Neural cell (in vitro differentiated cells): Measurements from ENCODE around the gene MTHFD1L. TPM values are rescaled to one million over a fixed set of nuclear protein-coding genes. Genes with fewer than 3 reads are reported as not detected.

Experiments used
- H2AFZ ChIP-seq: fragments of 200-600, 300-800 bp; sonication (generic), shearing (Covaris generic); 2 replicates; pipeline ENCODE4 v1.6.0; 2014; ENCODE audit warnings: low read depth, mild to moderate bottlenecking, antibody characterized with exemption, low read length, moderate library complexity
- H3F3A ChIP-seq: fragments of 200-600 bp; shearing (Covaris generic); 2 replicates; pipeline ENCODE4 v1.6.1; 2016; ENCODE audit warnings: mild to moderate bottlenecking, moderate library complexity, mixed read lengths, antibody characterized with exemption, low read length; ENCODE audit not compliant: insufficient read depth, poor library complexity, severe bottlenecking
- H3K27ac ChIP-seq: fragments of 200-600, 300-800 bp; sonication (generic), shearing (Covaris generic); 2 replicates; pipeline ENCODE4 v1.5.1; 2014; ENCODE audit warnings: mild to moderate bottlenecking, low read length, moderate library complexity
- H3K27me3 ChIP-seq: fragments of 300-800, 200-600 bp; sonication (generic), shearing (Covaris generic); 2 replicates; pipeline ENCODE4 v1.6.0; 2014; ENCODE audit warnings: mild to moderate bottlenecking, low read depth, low read length, moderate library complexity; ENCODE audit not compliant: insufficient read depth
- H3K36me3 ChIP-seq: fragments of 300-800, 200-600 bp; sonication (generic), shearing (Covaris generic); 2 replicates; pipeline ENCODE4 v1.5.1; 2014; ENCODE audit warnings: mild to moderate bottlenecking, antibody characterized with exemption, low read length, moderate library complexity; ENCODE audit not compliant: insufficient read depth
- H3K4me2 ChIP-seq: fragments of 300-800, 200-600 bp; sonication (generic), shearing (Covaris generic); 2 replicates; pipeline ENCODE4 v1.6.0; 2014; ENCODE audit warnings: mild to moderate bottlenecking, low read length
- H3K4me3 ChIP-seq: fragments of 300-800, 200-600 bp; sonication (generic), shearing (Covaris generic); 2 replicates; pipeline ENCODE4 v1.5.1; 2014; ENCODE audit warnings: mild to moderate bottlenecking, low read length, moderate library complexity
- H3K79me2 ChIP-seq: fragments of 200-600 bp; shearing (Covaris generic); replicated peaks from 2 replicates; pipeline ENCODE4 v1.6.0; 2014; ENCODE audit warnings: mild to moderate bottlenecking, low read length, moderate library complexity; ENCODE audit not compliant: insufficient read depth
- H3K9ac ChIP-seq: fragments of 300-800, 200-600 bp; sonication (generic), shearing (Covaris generic); 2 replicates; pipeline ENCODE4 v1.6.1; 2016; ENCODE audit warnings: mild to moderate bottlenecking, low read length, mixed read lengths
- H3K9me2 ChIP-seq: fragments of 200-600 bp; shearing (Covaris generic); 2 replicates; pipeline ENCODE4 v1.6.1; 2016; ENCODE audit warnings: mild to moderate bottlenecking, low read length, mixed read lengths; ENCODE audit not compliant: insufficient read depth
- H3K9me3 ChIP-seq: fragments of 200-600, 300-800 bp; sonication (generic), shearing (Covaris generic); 2 replicates; pipeline ENCODE4 v1.6.1; 2016; ENCODE audit warnings: mild to moderate bottlenecking, mixed run types, low read length, moderate library complexity, mixed read lengths
- H4K20me1 ChIP-seq: fragments of 200-600 bp; shearing (Covaris generic); 2 replicates; pipeline ENCODE4 v1.6.1; 2016; ENCODE audit warnings: mild to moderate bottlenecking, mixed run types; ENCODE audit not compliant: insufficient read depth
- CTCF ChIP-seq: fragments of 450-650 bp; IDR thresholded peaks from 2 replicates; pipeline ENCODE4 v1.5.1; 2014; ENCODE audit warnings: antibody characterized with exemption, mild to moderate bottlenecking, moderate library complexity; ENCODE audit not compliant: poor library complexity, severe bottlenecking
- EP300 ChIP-seq: fragments of 450-650 bp; conservative IDR thresholded peaks from 2 replicates; pipeline ENCODE4 v1.6.1; 2014; ENCODE audit warnings: antibody characterized with exemption, mild to moderate bottlenecking, moderate library complexity; ENCODE audit not compliant: poor library complexity, severe bottlenecking
- EZH2 ChIP-seq: fragments of 200-600, 300-800 bp; shearing (Covaris generic), sonication (generic); IDR thresholded peaks from 2 replicates; pipeline ENCODE4 v1.6.1; 2014; ENCODE audit warnings: antibody characterized with exemption, low read length, borderline replicate concordance, mild to moderate bottlenecking; ENCODE audit not compliant: insufficient read depth, poor library complexity, severe bottlenecking
- MXI1 ChIP-seq: fragments of 450-650 bp; conservative IDR thresholded peaks from 2 replicates; pipeline ENCODE4 v1.6.1; 2014; ENCODE audit warnings: antibody characterized with exemption, mild to moderate bottlenecking; ENCODE audit not compliant: poor library complexity, severe bottlenecking
- POLR2AphosphoS5 ChIP-seq: IDR thresholded peaks from 2 replicates; pipeline ENCODE4 v1.6.1; 2012
- RAD21 ChIP-seq: fragments of 450-650 bp; conservative IDR thresholded peaks from 2 replicates; pipeline ENCODE4 v1.6.1; 2014; ENCODE audit warnings: antibody characterized with exemption, mild to moderate bottlenecking, moderate library complexity
- SMC3 ChIP-seq: fragments of 450-650 bp; conservative IDR thresholded peaks from 2 replicates; pipeline ENCODE4 v1.6.1; 2014; ENCODE audit warnings: antibody characterized with exemption, mild to moderate bottlenecking, moderate library complexity; ENCODE audit not compliant: poor library complexity
- TAF1 ChIP-seq: IDR thresholded peaks from 2 replicates; pipeline ENCODE4 v1.6.1; 2012; ENCODE audit warnings: low read depth
- polyA plus RNA-seq: library from polyadenylated mRNA; depleted of rRNA; stranded (reverse); fragments of >200 nt; gene quantifications from 2 replicates; pipeline ENCODE4 v1.2.3, GENCODE V29; 2014
- TF ChIP-seq, protein P1 (sequence below): IDR thresholded peaks from 2 replicates; pipeline ENCODE4 v1.6.1; 2012; ENCODE audit warnings: borderline replicate concordance

MTHFD1L gene
- polyA plus RNA-seq, 1 donor from 2014 or later: 6.3 TPM

- H3K4me2 ChIP-seq: no peak overlapping the region
- TF ChIP-seq SMC3 (no peak), RAD21 (no peak), EZH2 (no peak), EP300 (no peak)
- H4K20me1 ChIP-seq: no peaks in the 10 kb centered on the region
- no peaks in the 10 kb centered on the region for H3K79me2 ChIP-seq
- H3K4me3 ChIP-seq: no peak overlapping the region
- H3K27ac ChIP-seq: no peak overlapping the region
- no peaks in the 10 kb centered on the region for H3K9me3 ChIP-seq
- H3K9me2 ChIP-seq: no peaks in the 10 kb centered on the region
- H3K9ac ChIP-seq: no peak overlapping the region
- no peaks in the 10 kb centered on the region for H3K36me3 ChIP-seq
- H3F3A ChIP-seq: no peaks in the 10 kb centered on the region
- no peaks in the 10 kb centered on the region for H3K27me3 ChIP-seq
- no peak overlapping the region for H2AFZ ChIP-seq
Measured at GRCh38 chr6:150959166-150959565, 93.7 kb downstream of the MTHFD1L start.

- Histone ChIP-seq H3K9ac (no peak overlapping the region), H3K36me3 (no peaks in the 10 kb centered on the region), H4K20me1 (no peaks in the 10 kb centered on the region), H3K4me2 (no peak overlapping the region), H3K4me3 (no peak overlapping the region), H3K9me3 (no peaks in the 10 kb centered on the region), H2AFZ (no peak overlapping the region), H3K27ac (no peak overlapping the region), H3K79me2 (no peaks in the 10 kb centered on the region), H3K9me2 (no peaks in the 10 kb centered on the region), H3F3A (no peaks in the 10 kb centered on the region), H3K27me3 (no peaks in the 10 kb centered on the region)
- TF ChIP-seq EP300: no peak
- no peak for TF ChIP-seq RAD21
- no peak for TF ChIP-seq MXI1
- TF ChIP-seq, protein P1, sequence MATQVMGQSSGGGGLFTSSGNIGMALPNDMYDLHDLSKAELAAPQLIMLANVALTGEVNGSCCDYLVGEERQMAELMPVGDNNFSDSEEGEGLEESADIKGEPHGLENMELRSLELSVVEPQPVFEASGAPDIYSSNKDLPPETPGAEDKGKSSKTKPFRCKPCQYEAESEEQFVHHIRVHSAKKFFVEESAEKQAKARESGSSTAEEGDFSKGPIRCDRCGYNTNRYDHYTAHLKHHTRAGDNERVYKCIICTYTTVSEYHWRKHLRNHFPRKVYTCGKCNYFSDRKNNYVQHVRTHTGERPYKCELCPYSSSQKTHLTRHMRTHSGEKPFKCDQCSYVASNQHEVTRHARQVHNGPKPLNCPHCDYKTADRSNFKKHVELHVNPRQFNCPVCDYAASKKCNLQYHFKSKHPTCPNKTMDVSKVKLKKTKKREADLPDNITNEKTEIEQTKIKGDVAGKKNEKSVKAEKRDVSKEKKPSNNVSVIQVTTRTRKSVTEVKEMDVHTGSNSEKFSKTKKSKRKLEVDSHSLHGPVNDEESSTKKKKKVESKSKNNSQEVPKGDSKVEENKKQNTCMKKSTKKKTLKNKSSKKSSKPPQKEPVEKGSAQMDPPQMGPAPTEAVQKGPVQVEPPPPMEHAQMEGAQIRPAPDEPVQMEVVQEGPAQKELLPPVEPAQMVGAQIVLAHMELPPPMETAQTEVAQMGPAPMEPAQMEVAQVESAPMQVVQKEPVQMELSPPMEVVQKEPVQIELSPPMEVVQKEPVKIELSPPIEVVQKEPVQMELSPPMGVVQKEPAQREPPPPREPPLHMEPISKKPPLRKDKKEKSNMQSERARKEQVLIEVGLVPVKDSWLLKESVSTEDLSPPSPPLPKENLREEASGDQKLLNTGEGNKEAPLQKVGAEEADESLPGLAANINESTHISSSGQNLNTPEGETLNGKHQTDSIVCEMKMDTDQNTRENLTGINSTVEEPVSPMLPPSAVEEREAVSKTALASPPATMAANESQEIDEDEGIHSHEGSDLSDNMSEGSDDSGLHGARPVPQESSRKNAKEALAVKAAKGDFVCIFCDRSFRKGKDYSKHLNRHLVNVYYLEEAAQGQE: no peak
- TF ChIP-seq TAF1: no peak
- no peak for TF ChIP-seq EZH2
- no peak for TF ChIP-seq POLR2AphosphoS5
- no peak for TF ChIP-seq CTCF
- TF ChIP-seq SMC3: no peak
Measured at GRCh38 chr6:150962436-150962835, 96.9 kb downstream of the MTHFD1L start.

DNA sequence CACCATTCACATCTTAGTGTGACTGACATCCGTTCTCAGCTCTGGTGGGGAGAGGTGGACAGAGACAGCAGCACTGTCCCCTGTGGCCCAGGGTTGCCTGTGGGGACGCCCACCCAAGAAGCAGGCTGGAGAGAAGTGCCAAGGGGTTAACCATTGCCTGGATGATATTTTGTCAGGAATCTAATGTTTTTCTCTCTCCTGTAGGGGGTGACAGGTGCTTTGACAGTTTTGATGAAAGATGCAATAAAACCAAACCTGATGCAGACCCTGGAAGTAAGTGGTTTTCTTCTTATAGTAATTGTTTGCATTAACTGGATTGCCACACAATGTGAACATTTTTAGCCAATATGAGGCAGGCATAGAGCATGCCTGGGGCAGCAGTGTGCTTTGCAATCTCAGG is 99.3 kb downstream of the MTHFD1L start:
- Histone ChIP-seq H3K79me2 (no peaks in the 10 kb centered on the region), H3K9me2 (no peaks in the 10 kb centered on the region), H3K27ac (no peak overlapping the region), H3F3A (no peaks in the 10 kb centered on the region), H3K27me3 (no peaks in the 10 kb centered on the region), H3K36me3 (no peaks in the 10 kb centered on the region), H2AFZ (no peak overlapping the region), H3K9me3 (no peaks in the 10 kb centered on the region), H3K9ac (no peak overlapping the region), H3K4me3 (no peak overlapping the region), H4K20me1 (no peaks in the 10 kb centered on the region), H3K4me2 (no peak overlapping the region)
- TF ChIP-seq EP300 (no peak), CTCF (no peak), MXI1 (no peak), RAD21 (no peak), POLR2AphosphoS5 (no peak), EZH2 (no peak), SMC3 (no peak), TAF1 (no peak)
- TF ChIP-seq, protein P1: no peak
